ENCODE measurements around the gene CSF1R.

DNA sequence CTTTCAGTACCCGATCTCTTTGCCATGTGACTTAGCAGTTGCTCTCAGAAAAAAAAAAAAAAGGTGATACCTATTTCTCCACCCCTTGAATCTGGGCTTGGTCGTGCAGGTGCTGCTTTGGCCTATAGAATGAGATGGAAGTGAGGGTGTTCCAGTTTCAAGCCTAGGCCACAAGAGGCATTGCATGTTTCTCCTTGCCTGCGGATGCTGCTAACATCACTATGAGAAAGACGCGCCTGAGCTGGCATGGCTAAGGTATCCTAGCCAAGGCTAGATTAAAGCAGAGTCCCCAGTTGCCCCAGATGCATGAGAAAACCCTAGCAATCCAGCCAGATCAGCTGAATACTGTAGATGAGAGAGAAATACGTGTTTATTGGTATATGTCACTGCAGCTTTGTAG, 14.7 kb upstream of the CSF1R start:
- TF ChIP-seq, protein P1, sequence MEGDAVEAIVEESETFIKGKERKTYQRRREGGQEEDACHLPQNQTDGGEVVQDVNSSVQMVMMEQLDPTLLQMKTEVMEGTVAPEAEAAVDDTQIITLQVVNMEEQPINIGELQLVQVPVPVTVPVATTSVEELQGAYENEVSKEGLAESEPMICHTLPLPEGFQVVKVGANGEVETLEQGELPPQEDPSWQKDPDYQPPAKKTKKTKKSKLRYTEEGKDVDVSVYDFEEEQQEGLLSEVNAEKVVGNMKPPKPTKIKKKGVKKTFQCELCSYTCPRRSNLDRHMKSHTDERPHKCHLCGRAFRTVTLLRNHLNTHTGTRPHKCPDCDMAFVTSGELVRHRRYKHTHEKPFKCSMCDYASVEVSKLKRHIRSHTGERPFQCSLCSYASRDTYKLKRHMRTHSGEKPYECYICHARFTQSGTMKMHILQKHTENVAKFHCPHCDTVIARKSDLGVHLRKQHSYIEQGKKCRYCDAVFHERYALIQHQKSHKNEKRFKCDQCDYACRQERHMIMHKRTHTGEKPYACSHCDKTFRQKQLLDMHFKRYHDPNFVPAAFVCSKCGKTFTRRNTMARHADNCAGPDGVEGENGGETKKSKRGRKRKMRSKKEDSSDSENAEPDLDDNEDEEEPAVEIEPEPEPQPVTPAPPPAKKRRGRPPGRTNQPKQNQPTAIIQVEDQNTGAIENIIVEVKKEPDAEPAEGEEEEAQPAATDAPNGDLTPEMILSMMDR (IDR thresholded peaks at IDR 0.05; ENCODE audit: low read depth, low read length): no peak
- TF ChIP-seq EZH2phosphoT487 (IDR thresholded peaks at IDR 0.05; ENCODE audit: low read depth): no peak
